ENCODE measurements around the gene TIE1.

DNA sequence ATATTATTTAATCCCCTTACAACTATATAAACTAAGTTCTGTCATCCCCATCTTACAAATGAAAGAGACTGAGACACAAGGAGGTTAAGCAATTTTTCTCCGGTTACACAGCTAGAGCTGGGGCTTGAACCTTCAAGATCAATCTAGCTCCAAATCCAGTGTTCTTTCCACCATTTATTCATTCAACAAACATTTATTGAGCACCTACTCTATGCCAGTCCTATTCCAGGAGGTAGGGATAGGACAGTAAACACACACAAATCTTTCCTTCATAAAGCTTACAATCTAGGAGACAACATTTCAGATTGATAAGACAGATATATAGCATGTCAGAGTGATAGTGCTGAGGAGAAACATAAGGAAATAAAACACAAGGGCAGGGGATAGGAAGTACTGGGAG, 33.9 kb upstream of the TIE1 start:
- no peak for TF ChIP-seq CTCF (IDR thresholded peaks at IDR 0.05)
- TF ChIP-seq POLR2A (IDR thresholded peaks at IDR 0.05): no peak

Data from Peyer's patch (tissue), 4 donors.